GM23248 (cell line): Measurements from ENCODE around the gene DGKI. TPM values are rescaled to one million over a fixed set of nuclear protein-coding genes. Genes with fewer than 3 reads are reported as not detected.

ENCODE experiments used
- DNase-seq: peaks from one replicate; pipeline ENCODE4 v3.0.0-alpha.2; 2015
- H2AFZ ChIP-seq: fragments of 200-600 bp; sonication (generic); 2 replicates; pipeline ENCODE4 v1.6.1; 2016; ENCODE audit warnings: antibody characterized with exemption
- H3F3A ChIP-seq: fragments of 200-600 bp; sonication (generic); 2 replicates; pipeline ENCODE4 v1.6.1; 2016; ENCODE audit warnings: mild to moderate bottlenecking, antibody characterized with exemption, mixed run types; ENCODE audit not compliant: insufficient read depth
- H3K27ac ChIP-seq: fragments of 200-600 bp; sonication (generic); 2 replicates; pipeline ENCODE4 v1.5.1; 2016; ENCODE audit warnings: mild to moderate bottlenecking
- H3K27me3 ChIP-seq: fragments of 200-600 bp; sonication (generic); replicated peaks from 2 replicates; pipeline ENCODE4 v1.6.1; 2016; ENCODE audit warnings: mild to moderate bottlenecking; ENCODE audit not compliant: insufficient read depth
- H3K36me3 ChIP-seq: fragments of 200-600 bp; sonication (generic); 2 replicates; pipeline ENCODE4 v1.6.1; 2016; ENCODE audit warnings: low read depth, mild to moderate bottlenecking
- H3K4me1 ChIP-seq: fragments of 200-600 bp; sonication (generic); 2 replicates; pipeline ENCODE4 v1.6.1; 2016; ENCODE audit warnings: mild to moderate bottlenecking; ENCODE audit not compliant: insufficient read depth
- H3K4me2 ChIP-seq: fragments of 200-600 bp; sonication (generic); one replicate; pipeline ENCODE4 v1.6.1; 2016; ENCODE audit warnings: mild to moderate bottlenecking; ENCODE audit not compliant: unreplicated experiment
- H3K4me3 ChIP-seq: fragments of 200-600 bp; sonication (generic); 2 replicates; pipeline ENCODE4 v1.5.1; 2016; ENCODE audit warnings: mild to moderate bottlenecking
- H3K79me2 ChIP-seq: fragments of 200-600 bp; sonication (generic); 2 replicates; pipeline ENCODE4 v1.6.1; 2016; ENCODE audit warnings: mild to moderate bottlenecking; ENCODE audit not compliant: insufficient read depth
- H3K9ac ChIP-seq: fragments of 200-600 bp; sonication (generic); 2 replicates; pipeline ENCODE4 v1.6.1; 2016; ENCODE audit warnings: mild to moderate bottlenecking
- H3K9me2 ChIP-seq: fragments of 200-600 bp; sonication (generic); 2 replicates; pipeline ENCODE4 v1.6.1; 2016; ENCODE audit warnings: mixed run types, mild to moderate bottlenecking, moderate library complexity; ENCODE audit not compliant: insufficient read depth
- H3K9me3 ChIP-seq: fragments of 200-600 bp; sonication (generic); one replicate; pipeline ENCODE4 v1.6.1; 2017; ENCODE audit warnings: low read depth
- H4K20me1 ChIP-seq: fragments of 200-600 bp; sonication (generic); 2 replicates; pipeline ENCODE4 v1.6.0; 2016; ENCODE audit not compliant: insufficient read depth
- EZH2 ChIP-seq: fragments of 200-600 bp; sonication (generic); IDR thresholded peaks from 2 replicates; pipeline ENCODE4 v1.6.1; 2018; ENCODE audit warnings: antibody characterized with exemption, mild to moderate bottlenecking; ENCODE audit not compliant: insufficient read depth, poor library complexity, severe bottlenecking
- EZH2phosphoT487 ChIP-seq: fragments of 200-600 bp; sonication (generic); IDR thresholded peaks from 2 replicates; pipeline ENCODE4 v1.6.1; 2018; ENCODE audit warnings: antibody characterized with exemption, moderate library complexity, mild to moderate bottlenecking, low read depth; ENCODE audit not compliant: insufficient read depth
- WGBS, 2 experiments: methylation state at CpG; one replicate each; pipeline ENCODE4 v1.1.6; 2015 to 2017; ENCODE audit warnings: low lambda C conversion rate in 2 of 2, low coverage in 1 of 2; ENCODE audit errors: missing lambda C conversion rate in 2 of 2; 5-methylcytosine and 5-hydroxymethylcytosine counted together
- in situ Hi-C: fragments of 300-500 bp; cut with MboI; formaldehyde crosslinking; loops from 2 replicates; pipeline ENCODE4 v1.15.0; 2020
- polyA plus RNA-seq: library from polyadenylated mRNA; unstranded; fragments of >200 nt; fragmentation: Nextera tagmentation; extraction: Ambion mirVana; gene quantifications from 2 replicates; pipeline ENCODE4 v1.2.1, GENCODE V29; 2016
- total RNA-seq: library from RNA; depleted of rRNA; stranded (reverse); fragments of >200 nt; shearing (Covaris generic); gene quantifications from 2 replicates; pipeline ENCODE4 v1.2.3, GENCODE V29; 2014

Gene DGKI
- total and polyA plus RNA-seq, 2 experiments from 2014 or later, result 5.4 to 25.9 TPM

- Histone ChIP-seq H3K27me3 (no peaks in the 10 kb centered on the region), H3K36me3 (no peaks in the 10 kb centered on the region), H3K9ac (no peak overlapping the region), H3K27ac (no peak overlapping the region), H3K79me2 (no peaks in the 10 kb centered on the region), H3K9me2 (no peaks in the 10 kb centered on the region), H4K20me1 (no peaks in the 10 kb centered on the region), H3K4me3 (no peak overlapping the region), H2AFZ (no peak overlapping the region), H3K4me1 (no peaks in the 10 kb centered on the region), H3F3A (no peaks in the 10 kb centered on the region), H3K4me2 (no peak overlapping the region), H3K9me3 (peaks cover 5% of the 10 kb centered on the region)
- DNase-seq, result no peak
- in situ Hi-C loops, result no loop called here
- WGBS, 2 experiments, result 0 to 3% methylated on average over 1 of the region's 1 CpG
- TF ChIP-seq EZH2phosphoT487 (no peak), EZH2 (no peak)
These were observed 486.6 kb downstream of the DGKI start for GRCh38 chr7:137360087-137360679.

DNA sequence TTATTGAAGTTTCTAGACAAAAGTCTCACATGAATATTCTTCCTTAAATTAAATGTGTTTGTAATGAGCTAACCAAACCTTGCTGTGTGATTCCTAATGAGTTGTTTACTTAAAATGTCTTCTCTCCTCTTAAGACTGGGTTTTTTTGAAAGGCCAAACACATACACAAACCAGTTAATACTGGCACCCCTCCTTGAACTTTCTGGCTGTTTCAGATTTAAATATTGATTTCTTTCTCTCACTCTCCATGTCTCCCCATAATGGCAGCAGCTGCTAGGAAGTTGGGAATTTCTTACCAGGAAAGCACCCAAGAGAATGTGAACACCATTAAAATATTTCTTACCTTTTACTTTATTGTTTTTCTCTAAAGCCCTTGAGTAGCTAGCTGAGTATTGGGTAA is 491.8 kb downstream of the DGKI start:
- no peaks in the 10 kb centered on the region for H3K27me3 ChIP-seq
- H3K4me2 ChIP-seq, result no peak overlapping the region
- TF ChIP-seq EZH2phosphoT487 (no peak), EZH2 (no peak)
- no peak overlapping the region for H3K9ac ChIP-seq
- in situ Hi-C loops, result no loop called here
- H2AFZ ChIP-seq, result no peak overlapping the region
- H3K4me3 ChIP-seq, result no peak overlapping the region
- H3K27ac ChIP-seq, result no peak overlapping the region
- H3K36me3 ChIP-seq, result no peaks in the 10 kb centered on the region
- H3K9me2 ChIP-seq, result no peaks in the 10 kb centered on the region
- H4K20me1 ChIP-seq, result no peaks in the 10 kb centered on the region
- peaks cover 5% of the 10 kb centered on the region for H3K9me3 ChIP-seq
- H3K4me1 ChIP-seq, result no peaks in the 10 kb centered on the region
- no peaks in the 10 kb centered on the region for H3F3A ChIP-seq
- no peak for DNase-seq
- no peaks in the 10 kb centered on the region for H3K79me2 ChIP-seq

DNA sequence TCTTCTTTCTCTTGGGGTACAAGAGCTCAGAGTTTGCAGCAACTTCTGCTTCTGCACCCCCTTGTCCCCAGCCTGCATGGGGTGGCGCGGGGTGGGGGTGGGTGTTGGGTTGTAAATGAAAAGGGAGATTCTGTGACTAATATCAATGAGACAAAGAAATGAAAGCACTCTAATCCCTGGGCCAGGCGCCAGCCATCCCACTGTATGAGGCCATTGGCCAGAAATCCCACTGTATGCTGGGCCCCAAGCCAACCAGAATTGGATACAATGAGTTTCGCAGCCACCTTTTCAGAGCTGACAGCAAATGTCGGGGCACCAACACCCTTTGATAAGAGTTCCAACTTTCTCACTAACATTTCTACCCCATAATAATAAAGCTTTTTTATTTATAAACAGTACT is 492.4 kb downstream of the DGKI start:
- Histone ChIP-seq H3K36me3 (no peaks in the 10 kb centered on the region), H3K4me1 (no peaks in the 10 kb centered on the region), H3K79me2 (no peaks in the 10 kb centered on the region), H3K4me2 (no peak overlapping the region), H2AFZ (no peak overlapping the region), H3F3A (no peaks in the 10 kb centered on the region), H3K27ac (no peak overlapping the region), H3K9me3 (no peaks in the 10 kb centered on the region), H3K4me3 (no peak overlapping the region), H3K27me3 (no peaks in the 10 kb centered on the region), H3K9me2 (no peaks in the 10 kb centered on the region), H4K20me1 (no peaks in the 10 kb centered on the region), H3K9ac (no peak overlapping the region)
- in situ Hi-C loops, result no loop called here
- WGBS, 2 experiments, result 66 to 72% methylated on average over 5 of the region's 5 CpGs
- no peak for TF ChIP-seq EZH2
- no peak for TF ChIP-seq EZH2phosphoT487
- DNase-seq, result no peak

- H3K27me3 ChIP-seq, result no peaks in the 10 kb centered on the region
- no peak overlapping the region for H3K4me3 ChIP-seq
- no peak for TF ChIP-seq EZH2phosphoT487
- H3K9ac ChIP-seq, result no peak overlapping the region
- no peaks in the 10 kb centered on the region for H3F3A ChIP-seq
- DNase-seq, result no peak
- no peaks in the 10 kb centered on the region for H3K79me2 ChIP-seq
- no peak overlapping the region for H3K27ac ChIP-seq
- no peak overlapping the region for H2AFZ ChIP-seq
- no peaks in the 10 kb centered on the region for H3K9me2 ChIP-seq
- in situ Hi-C loops, result no loop called here
- no peaks in the 10 kb centered on the region for H3K4me1 ChIP-seq
- H3K9me3 ChIP-seq, result no peaks in the 10 kb centered on the region
- H3K4me2 ChIP-seq, result no peak overlapping the region
- H3K36me3 ChIP-seq, result no peaks in the 10 kb centered on the region
- no peaks in the 10 kb centered on the region for H4K20me1 ChIP-seq
- WGBS, 2 experiments, result 33 to 35% methylated on average over 2 of the region's 2 CpGs
These were observed 494.8 kb downstream of the DGKI start for GRCh38 chr7:137351941-137352340.
